HepG2 (cell line): Measurements from ENCODE around the gene RPL23. TPM values are rescaled to one million over a fixed set of nuclear protein-coding genes. Genes with fewer than 3 reads are reported as not detected.

Experiments
- BCL6 ChIP-seq: IDR thresholded peaks from 2 replicates; pipeline ENCODE4 v1.6.1; 2016; ENCODE audit warnings: missing genetic modification reagents, missing compliant biosample characterization
- BRD4 ChIP-seq: sonication (generic); formaldehyde crosslinking; IDR thresholded peaks from 2 replicates; pipeline ENCODE4 v1.4.0; 2020; ENCODE audit warnings: missing genetic modification reagents
- CAMTA2 ChIP-seq: sonication (generic); formaldehyde crosslinking; IDR thresholded peaks from 2 replicates; pipeline ENCODE4 v1.4.0; 2020; ENCODE audit warnings: mild to moderate bottlenecking, missing genetic modification reagents, borderline replicate concordance
- FOXO1 ChIP-seq: sonication (generic); formaldehyde crosslinking; IDR thresholded peaks from 2 replicates; pipeline ENCODE4 v1.4.0; 2020; ENCODE audit warnings: missing genetic modification reagents
- KLF6 ChIP-seq: IDR thresholded peaks from 2 replicates; pipeline ENCODE4 v1.8.0; 2016; ENCODE audit warnings: missing biosample characterization, missing genetic modification reagents
- MXD3 ChIP-seq: IDR thresholded peaks from 2 replicates; pipeline ENCODE4 v1.6.1; 2016; ENCODE audit warnings: mild to moderate bottlenecking, missing biosample characterization, missing genetic modification reagents
- PPARG ChIP-seq: conservative IDR thresholded peaks from 2 replicates; pipeline ENCODE4 v1.6.1; 2016; ENCODE audit warnings: missing biosample characterization, missing genetic modification reagents
- RXRB ChIP-seq: IDR thresholded peaks from 2 replicates; pipeline ENCODE4 v1.6.1; 2016; ENCODE audit warnings: borderline replicate concordance, missing genetic modification reagents, missing compliant biosample characterization
- SATB2 ChIP-seq: sonication (generic); formaldehyde crosslinking; IDR thresholded peaks from 2 replicates; pipeline ENCODE4 v1.5.0; 2020; ENCODE audit warnings: missing genetic modification reagents
- SETDB1 ChIP-seq: sonication (generic); formaldehyde crosslinking; IDR thresholded peaks from 2 replicates; pipeline ENCODE4 v1.5.1; 2020; ENCODE audit warnings: missing genetic modification reagents, mild to moderate bottlenecking, borderline replicate concordance
- SMARCE1 ChIP-seq: fragments of 450-650 bp; IDR thresholded peaks from 2 replicates; pipeline ENCODE4 v1.6.1; 2017; ENCODE audit warnings: borderline replicate concordance
- SNAPC5 ChIP-seq: sonication (generic); formaldehyde crosslinking; IDR thresholded peaks from 2 replicates; pipeline ENCODE4 v1.8.1; 2023; ENCODE audit warnings: mild to moderate bottlenecking, missing genetic modification reagents, borderline replicate concordance
- SP140L ChIP-seq: sonication (generic); formaldehyde crosslinking; IDR thresholded peaks from 2 replicates; pipeline ENCODE4 v1.4.0; 2020; ENCODE audit warnings: missing genetic modification reagents, borderline replicate concordance
- SSRP1 ChIP-seq: IDR thresholded peaks from 2 replicates; pipeline ENCODE4 v1.6.1; 2016; ENCODE audit warnings: control low read depth
- TFDP1 ChIP-seq: IDR thresholded peaks from 2 replicates; pipeline ENCODE4 v1.6.1; 2016; ENCODE audit warnings: missing compliant biosample characterization, missing genetic modification reagents, borderline replicate concordance
- ZFAT ChIP-seq: sonication (generic); formaldehyde crosslinking; conservative IDR thresholded peaks from 2 replicates; pipeline ENCODE4 v1.8.1; 2023; ENCODE audit warnings: missing genetic modification reagents, inconsistent platforms
- ZNF10 ChIP-seq: sonication (generic); formaldehyde crosslinking; IDR thresholded peaks from 2 replicates; pipeline ENCODE4 v1.4.0; 2020; ENCODE audit warnings: mild to moderate bottlenecking, low read depth, missing genetic modification reagents, borderline replicate concordance
- ZNF143 ChIP-seq: sonication (generic); formaldehyde crosslinking; IDR thresholded peaks from 2 replicates; pipeline ENCODE4 v1.4.0; 2020; ENCODE audit warnings: missing genetic modification reagents
- ZNF530 ChIP-seq: sonication (generic); formaldehyde crosslinking; IDR thresholded peaks from 2 replicates; pipeline ENCODE4 v1.5.0; 2020; ENCODE audit warnings: low read depth, mild to moderate bottlenecking, missing genetic modification reagents
- ZNF619 ChIP-seq: sonication (generic); formaldehyde crosslinking; IDR thresholded peaks from 2 replicates; pipeline ENCODE4 v1.4.0; 2020; ENCODE audit warnings: mild to moderate bottlenecking, missing genetic modification reagents
- ZNF768 ChIP-seq: sonication (generic); formaldehyde crosslinking; IDR thresholded peaks from 2 replicates; pipeline ENCODE4 v1.4.0; 2020; ENCODE audit warnings: missing genetic modification reagents
- ZNF891 ChIP-seq: sonication (generic); formaldehyde crosslinking; IDR thresholded peaks from 2 replicates; pipeline ENCODE4 v1.5.0; 2020; ENCODE audit warnings: mild to moderate bottlenecking, missing genetic modification reagents
- polyA plus RNA-seq, 8 experiments: library from polyadenylated mRNA; depleted of rRNA in 3 of 8; stranded (reverse) in 7 of 8; unstranded in 1 of 8; fragments of >200 nt; fragmentation: Illumina TruSeq in 4 of 8; extraction: Trizol in 4 of 8; gene quantifications; 2 replicates each; pipeline versions ENCODE4 v1.2.1 to v1.2.3, GENCODE V29; 2011 to 2016; ENCODE audit warnings: low read depth in 4 of 8, missing spikeins in 1 of 8, mixed read lengths in 1 of 8; ENCODE audit not compliant: insufficient read depth in 1 of 8
- total RNA-seq, 5 experiments: library from RNA; depleted of rRNA; stranded (reverse); fragments of >200 nt; fragmentation: Illumina TruSeq; extraction: Trizol; gene quantifications; 2 replicates each; pipeline ENCODE4 v1.2.3, GENCODE V29; 2016; ENCODE audit warnings: low read depth in 1 of 5
- TF ChIP-seq, protein P1 (sequence below): sonication (generic); formaldehyde crosslinking; IDR thresholded peaks from 2 replicates; pipeline ENCODE4 v1.5.0; 2020; ENCODE audit warnings: missing genetic modification reagents
- TF ChIP-seq, protein P2 (sequence below), 2 experiments: IDR thresholded peaks; 2 replicates each; pipeline ENCODE4 v1.6.1; 2011 to 2012; ENCODE audit warnings: low read length in 2 of 2, borderline replicate concordance in 1 of 2, low read depth in 1 of 2, mild to moderate bottlenecking in 1 of 2, moderate library complexity in 1 of 2

Gene RPL23
- total and polyA plus RNA-seq, 2 of the 13 experiments (the other 11 are each of a cell fraction or from before 2014, with no cell fraction given) = 2,790 to 4,860 TPM

DNA sequence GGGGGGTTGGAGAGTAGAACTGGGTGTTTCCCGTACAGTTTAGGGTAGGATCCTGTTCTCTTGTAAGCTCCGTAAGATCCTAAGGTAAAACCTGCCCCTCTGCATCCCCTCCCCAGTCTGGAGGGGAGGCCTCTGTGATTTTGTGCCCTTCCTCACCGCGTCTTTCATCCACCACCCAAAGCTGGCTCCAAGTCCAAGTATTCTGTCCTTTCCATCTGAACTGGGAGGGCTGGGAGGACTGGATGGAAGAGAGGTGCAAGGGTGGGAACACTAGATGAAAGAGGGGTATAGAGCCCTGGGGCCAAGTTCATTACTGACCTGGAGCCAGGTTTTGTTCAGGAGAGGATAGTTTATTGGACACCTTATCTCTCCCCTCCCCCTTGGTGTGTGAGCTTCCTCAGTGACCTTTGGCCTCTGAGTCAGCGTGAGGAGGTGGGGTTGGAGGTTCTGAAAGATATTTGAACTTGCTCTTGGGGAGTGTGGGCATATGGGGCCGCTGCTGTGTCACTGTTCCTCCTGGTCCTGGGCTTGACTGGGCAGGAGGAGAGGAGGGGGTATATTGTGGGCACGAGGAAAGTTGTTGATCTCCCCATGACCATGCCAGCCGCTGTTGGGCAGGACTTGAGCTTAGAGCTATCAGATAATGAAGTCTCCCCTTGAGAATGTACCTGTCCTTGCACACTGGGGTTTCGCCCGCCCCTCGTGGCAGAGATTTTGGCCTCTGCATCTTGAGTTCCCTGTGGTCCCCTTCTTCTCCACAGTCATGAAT, 17.9 kb upstream of the RPL23 start (continued):
- TF ChIP-seq ZFAT (CRISPR knock-in tag) = no peak
- TF ChIP-seq ZNF530 (CRISPR knock-in tag) = no peak
- no peak for TF ChIP-seq CAMTA2
- TF ChIP-seq, protein P1, sequence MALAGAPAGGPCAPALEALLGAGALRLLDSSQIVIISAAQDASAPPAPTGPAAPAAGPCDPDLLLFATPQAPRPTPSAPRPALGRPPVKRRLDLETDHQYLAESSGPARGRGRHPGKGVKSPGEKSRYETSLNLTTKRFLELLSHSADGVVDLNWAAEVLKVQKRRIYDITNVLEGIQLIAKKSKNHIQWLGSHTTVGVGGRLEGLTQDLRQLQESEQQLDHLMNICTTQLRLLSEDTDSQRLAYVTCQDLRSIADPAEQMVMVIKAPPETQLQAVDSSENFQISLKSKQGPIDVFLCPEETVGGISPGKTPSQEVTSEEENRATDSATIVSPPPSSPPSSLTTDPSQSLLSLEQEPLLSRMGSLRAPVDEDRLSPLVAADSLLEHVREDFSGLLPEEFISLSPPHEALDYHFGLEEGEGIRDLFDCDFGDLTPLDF = no peak
- TF ChIP-seq TFDP1 (CRISPR knock-in tag) = no peak
- TF ChIP-seq PPARG (CRISPR knock-in tag) = peak; percentile 94
- peak; percentile 97 for TF ChIP-seq RXRB (CRISPR knock-in tag)
- TF ChIP-seq SATB2 (CRISPR knock-in tag) = no peak
- peak; percentile 25; the same call in 1 of the 2 replicates for TF ChIP-seq ZNF891 (CRISPR knock-in tag)
- TF ChIP-seq, protein P2, sequence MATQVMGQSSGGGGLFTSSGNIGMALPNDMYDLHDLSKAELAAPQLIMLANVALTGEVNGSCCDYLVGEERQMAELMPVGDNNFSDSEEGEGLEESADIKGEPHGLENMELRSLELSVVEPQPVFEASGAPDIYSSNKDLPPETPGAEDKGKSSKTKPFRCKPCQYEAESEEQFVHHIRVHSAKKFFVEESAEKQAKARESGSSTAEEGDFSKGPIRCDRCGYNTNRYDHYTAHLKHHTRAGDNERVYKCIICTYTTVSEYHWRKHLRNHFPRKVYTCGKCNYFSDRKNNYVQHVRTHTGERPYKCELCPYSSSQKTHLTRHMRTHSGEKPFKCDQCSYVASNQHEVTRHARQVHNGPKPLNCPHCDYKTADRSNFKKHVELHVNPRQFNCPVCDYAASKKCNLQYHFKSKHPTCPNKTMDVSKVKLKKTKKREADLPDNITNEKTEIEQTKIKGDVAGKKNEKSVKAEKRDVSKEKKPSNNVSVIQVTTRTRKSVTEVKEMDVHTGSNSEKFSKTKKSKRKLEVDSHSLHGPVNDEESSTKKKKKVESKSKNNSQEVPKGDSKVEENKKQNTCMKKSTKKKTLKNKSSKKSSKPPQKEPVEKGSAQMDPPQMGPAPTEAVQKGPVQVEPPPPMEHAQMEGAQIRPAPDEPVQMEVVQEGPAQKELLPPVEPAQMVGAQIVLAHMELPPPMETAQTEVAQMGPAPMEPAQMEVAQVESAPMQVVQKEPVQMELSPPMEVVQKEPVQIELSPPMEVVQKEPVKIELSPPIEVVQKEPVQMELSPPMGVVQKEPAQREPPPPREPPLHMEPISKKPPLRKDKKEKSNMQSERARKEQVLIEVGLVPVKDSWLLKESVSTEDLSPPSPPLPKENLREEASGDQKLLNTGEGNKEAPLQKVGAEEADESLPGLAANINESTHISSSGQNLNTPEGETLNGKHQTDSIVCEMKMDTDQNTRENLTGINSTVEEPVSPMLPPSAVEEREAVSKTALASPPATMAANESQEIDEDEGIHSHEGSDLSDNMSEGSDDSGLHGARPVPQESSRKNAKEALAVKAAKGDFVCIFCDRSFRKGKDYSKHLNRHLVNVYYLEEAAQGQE (IDR thresholded peaks at IDR 0.05; ENCODE audit: borderline replicate concordance in 1 of 2, low read depth in 1 of 2, low read length in 2 of 2) = no peak
- no peak for TF ChIP-seq ZNF768 (CRISPR knock-in tag)
- TF ChIP-seq SMARCE1 = no peak
- TF ChIP-seq SETDB1 = 0 out of 2 replicates have a peak, but pooled peaks have one; percentile 14
- TF ChIP-seq ZNF143 = peak; percentile 67
- TF ChIP-seq MXD3 (CRISPR knock-in tag) = no peak; the same call in 1 of the 2 replicates
- TF ChIP-seq ZNF10 (CRISPR knock-in tag) = no peak
- TF ChIP-seq BCL6 (CRISPR knock-in tag) = peak; percentile 90
- TF ChIP-seq ZNF619 (CRISPR knock-in tag) = no peak
- TF ChIP-seq SSRP1 (CRISPR knock-in tag) = peak; percentile 83; the same call in 1 of the 2 replicates
- TF ChIP-seq SP140L (CRISPR knock-in tag) = no peak
- TF ChIP-seq KLF6 = peak; percentile 95
- peak; percentile 77; the same call in 1 of the 2 replicates for TF ChIP-seq SNAPC5 (CRISPR knock-in tag)
- TF ChIP-seq FOXO1 = peak; percentile 85
- TF ChIP-seq BRD4 (CRISPR knock-in tag) = no peak; the same call in 1 of the 2 replicates
